HG03064 (cell line): ENCODE results near the gene WWOX.
A peak's percentile ranks its signal among the peaks of the same experiment; 100 is the strongest.
"Not testable (repeated sequence)": the region's sequence is repeated elsewhere in the genome, so short reads cannot be mapped to it uniquely, and the experiment has no call there.

Source experiments
- ATAC-seq: cut with Tn5 transposase; IDR thresholded peaks from one replicate; pipeline ENCODE4 v1.9.1; 2021; ENCODE audit warnings: low read depth; ENCODE audit not compliant: unreplicated experiment

The WWOX gene

GRCh38 chr16:78099271-78100111 is at the start of gene WWOX:
WWOX (plus strand) TSS chr16:78099654.
- ATAC-seq, result peak; percentile 94

- no peak for ATAC-seq
Measured at GRCh38 chr16:78050734-78051400, 48.6 kb upstream of the WWOX start.

GRCh38 chr16:78057803-78058564 is 41.5 kb upstream of the WWOX start:
- no peak for ATAC-seq

GRCh38 chr16:78059806-78060205 is 39.6 kb upstream of the WWOX start:
- ATAC-seq, result not testable (repeated sequence)

- ATAC-seq, result no peak
Measured at GRCh38 chr16:78060295-78060694, 39.2 kb upstream of the WWOX start.

- no peak for ATAC-seq
Measured at GRCh38 chr16:78060809-78061208, 38.6 kb upstream of the WWOX start.

GRCh38 chr16:78065319-78065718 is 34.1 kb upstream of the WWOX start:
- ATAC-seq, result no peak

GRCh38 chr16:78069913-78070312 is 29.5 kb upstream of the WWOX start:
- no peak for ATAC-seq

- ATAC-seq, result no peak
Measured at GRCh38 chr16:78072275-78072674, 27.2 kb upstream of the WWOX start.

- ATAC-seq, result no peak
Measured at GRCh38 chr16:78075800-78076199, 23.7 kb upstream of the WWOX start.

- ATAC-seq, result no peak
Measured at GRCh38 chr16:78081341-78081740, 18.1 kb upstream of the WWOX start.

- ATAC-seq, result no peak
Measured at GRCh38 chr16:78091419-78091818, 8.0 kb upstream of the WWOX start.

- ATAC-seq, result no peak
Measured at GRCh38 chr16:78092758-78093157, 6.7 kb upstream of the WWOX start.

- no peak for ATAC-seq
Measured at GRCh38 chr16:78094166-78094565, 5.3 kb upstream of the WWOX start.

GRCh38 chr16:78094998-78095397 is 4.5 kb upstream of the WWOX start:
- no peak for ATAC-seq

- ATAC-seq, result no peak
Measured at GRCh38 chr16:78096386-78096785, 3.1 kb upstream of the WWOX start.

GRCh38 chr16:78097548-78097947 is 1.9 kb upstream of the WWOX start:
- ATAC-seq, result no peak

- no peak for ATAC-seq
Measured at GRCh38 chr16:78098087-78098486, 1.4 kb upstream of the WWOX start.

GRCh38 chr16:78098595-78099270 is 721 bp upstream of the WWOX start:
- ATAC-seq, result no peak

GRCh38 chr16:78100112-78100467 is 636 bp downstream of the WWOX start:
- ATAC-seq, result peak; percentile 43

GRCh38 chr16:78102122-78102660 is 2.7 kb downstream of the WWOX start:
- ATAC-seq, result no peak
